Measurements from ENCODE around the gene SMAD7.
A peak's percentile ranks its signal among the peaks of the same experiment; 100 is the strongest.

Gene SMAD7

GRCh38 chr18:48933578-48934414 lies 17.0 kb downstream of the SMAD7 start:
- Histone ChIP-seq H3K4me1 (peaks cover 98 to 100% (median 100%) of the 10 kb centered on the region in 10 experiments), H3K27ac (peak overlapping the region in 10 of 11 experiments; percentile 55 to 82 (median 78); a peak in 19 of 22 replicates)

GRCh38 chr18:48932822-48933510 lies 17.8 kb downstream of the SMAD7 start:
- Histone ChIP-seq H3K9ac (peak overlapping the region in 10 of 11 experiments; percentile 44 to 73 (median 70); a peak in 20 of 22 replicates), H4K20me1 (peaks cover 6 to 97% (median 82%) of the 10 kb centered on the region in 11 experiments; a peak in 17 of 22 replicates), H3K4me3 (peak overlapping the region in 9 of 10 experiments; percentile 1 to 60 (median 35); a peak in 13 of 20 replicates), H3K27me3 (no peaks in the 10 kb centered on the region), H3K4me1 (peaks cover 98 to 100% (median 100%) of the 10 kb centered on the region in 10 experiments), H3K27ac (peak overlapping the region; percentile 13 to 82 (median 77); a peak in 21 of 22 replicates), H3K9me3 (replicated peaks in 1 of 11) (no peaks in the 10 kb centered on the region), H3K36me3 (peaks cover 0 to 19% (median 0%) of the 10 kb centered on the region in 11 experiments; a peak in 7 of 22 replicates), H3K4me2 (peak overlapping the region; percentile 80 to 99 (median 95))
- no peak for TF ChIP-seq Cebpa-rat (IDR thresholded peaks at IDR 0.05)

More at GRCh38 chr18:48933578-48934414, 17.0 kb downstream of the SMAD7 start:
- H4K20me1 ChIP-seq: peaks cover 6 to 97% (median 82%) of the 10 kb centered on the region in 11 experiments; a peak in 18 of 22 replicates
- H3K27me3 ChIP-seq: no peaks in the 10 kb centered on the region
- peak overlapping the region in 7 of 10 experiments; percentile 19 to 60 (median 46); a peak in 10 of 20 replicates for H3K4me3 ChIP-seq
- H3K9ac ChIP-seq: peak overlapping the region in 10 of 11 experiments; percentile 1 to 73 (median 70); a peak in 18 of 22 replicates
- H3K36me3 ChIP-seq: peaks cover 0 to 27% (median 5%) of the 10 kb centered on the region in 11 experiments; a peak in 8 of 22 replicates
- no peak for TF ChIP-seq Cebpa-rat (IDR thresholded peaks at IDR 0.05)
- no peaks in the 10 kb centered on the region for H3K9me3 ChIP-seq (replicated peaks in 1 of 11)
- peak overlapping the region; percentile 80 to 99 (median 95) for H3K4me2 ChIP-seq

DNA sequence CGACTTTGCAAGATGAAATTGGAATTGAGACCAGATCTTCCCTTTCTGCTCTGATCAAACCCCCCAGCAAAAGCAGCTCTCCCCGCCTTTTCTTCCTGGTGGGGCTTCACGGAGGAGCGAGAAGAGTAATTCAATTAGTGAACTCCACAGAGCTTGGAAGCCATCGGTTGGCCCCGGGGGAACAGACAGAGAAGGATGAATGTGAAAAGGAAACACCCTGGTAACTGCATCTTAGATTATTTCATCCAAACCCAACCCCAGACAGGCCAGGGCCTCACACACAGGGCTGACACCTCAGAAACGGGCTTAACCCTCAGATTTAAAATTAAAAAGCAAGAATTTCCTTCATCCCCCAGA lies 18.3 kb downstream of the SMAD7 start:
- Histone ChIP-seq H3K36me3 (peaks cover 0 to 15% (median 0%) of the 10 kb centered on the region in 11 experiments; a peak in 6 of 22 replicates), H3K9ac (peak overlapping the region in 10 of 11 experiments; percentile 44 to 73 (median 70); a peak in 20 of 22 replicates), H3K27ac (peak overlapping the region; percentile 13 to 82 (median 77); a peak in 21 of 22 replicates), H3K27me3 (no peaks in the 10 kb centered on the region), H3K4me1 (peaks cover 98 to 100% (median 100%) of the 10 kb centered on the region in 10 experiments), H3K4me3 (peak overlapping the region in 9 of 10 experiments; percentile 1 to 60 (median 35); a peak in 14 of 20 replicates), H3K4me2 (peak overlapping the region; percentile 80 to 99 (median 95)), H3K9me3 (replicated peaks in 1 of 11) (no peaks in the 10 kb centered on the region), H4K20me1 (peaks cover 3 to 97% (median 82%) of the 10 kb centered on the region in 11 experiments; a peak in 17 of 22 replicates)
- no peak for TF ChIP-seq Cebpa-rat (IDR thresholded peaks at IDR 0.05)

GRCh38 chr18:48931680-48932461 lies 18.9 kb downstream of the SMAD7 start:
- Histone ChIP-seq H3K27me3 (no peaks in the 10 kb centered on the region), H3K27ac (peak overlapping the region; percentile 13 to 82 (median 77); a peak in 21 of 22 replicates), H3K9ac (peak overlapping the region; percentile 31 to 73 (median 70); a peak in 20 of 22 replicates), H3K9me3 (replicated peaks in 1 of 11) (no peaks in the 10 kb centered on the region), H3K36me3 (peaks cover 0 to 16% (median 0%) of the 10 kb centered on the region in 11 experiments; a peak in 3 of 22 replicates), H3K4me3 (peak overlapping the region in 9 of 10 experiments; percentile 1 to 60 (median 35); a peak in 15 of 20 replicates), H4K20me1 (peaks cover 0 to 97% (median 82%) of the 10 kb centered on the region in 11 experiments; a peak in 16 of 22 replicates), H3K4me1 (peaks cover 98 to 100% (median 100%) of the 10 kb centered on the region in 10 experiments), H3K4me2 (peak overlapping the region; percentile 80 to 99 (median 95))
- TF ChIP-seq Cebpa-rat (IDR thresholded peaks at IDR 0.05): no peak

- Histone ChIP-seq H3K9ac (0 out of 22 replicates have a peak overlapping the region, but pooled peaks of 1 of the 11 experiments have one; percentile 70), H3K4me3 (no peak overlapping the region), H3K36me3 (peaks cover 0 to 14% (median 0%) of the 10 kb centered on the region in 11 experiments; a peak in 4 of 22 replicates), H3K9me3 (replicated peaks in 1 of 11) (no peaks in the 10 kb centered on the region), H3K27me3 (no peaks in the 10 kb centered on the region), H3K4me1 (peaks cover 98 to 100% (median 100%) of the 10 kb centered on the region in 10 experiments), H3K27ac (peak overlapping the region in 3 of 11 experiments; percentile 66 to 79 (median 75); a peak in 2 of 22 replicates), H3K4me2 (peak overlapping the region; percentile 82 to 99 (median 95)), H4K20me1 (peaks cover 0 to 97% (median 83%) of the 10 kb centered on the region in 11 experiments; a peak in 15 of 22 replicates)
- TF ChIP-seq Cebpa-rat (IDR thresholded peaks at IDR 0.05): no peak
Observed at GRCh38 chr18:48930926-48931325, 19.8 kb downstream of the SMAD7 start.

GRCh38 chr18:48929941-48930713 lies 20.6 kb downstream of the SMAD7 start:
- no peak overlapping the region for H3K4me3 ChIP-seq
- H3K4me2 ChIP-seq: peak overlapping the region; percentile 82 to 99 (median 95)
- H3K27me3 ChIP-seq: no peaks in the 10 kb centered on the region
- H3K27ac ChIP-seq: peak overlapping the region in 8 of 11 experiments; percentile 14 to 75 (median 69); a peak in 13 of 22 replicates
- peaks cover 98 to 100% (median 100%) of the 10 kb centered on the region in 10 experiments for H3K4me1 ChIP-seq
- no peaks in the 10 kb centered on the region for H3K9me3 ChIP-seq (replicated peaks in 1 of 11)
- peaks cover 0 to 15% (median 0%) of the 10 kb centered on the region in 11 experiments; a peak in 4 of 22 replicates for H3K36me3 ChIP-seq
- peaks cover 0 to 96% (median 79%) of the 10 kb centered on the region in 11 experiments; a peak in 15 of 22 replicates for H4K20me1 ChIP-seq
- peak overlapping the region in 6 of 11 experiments; percentile 29 to 67 (median 56); a peak in 5 of 22 replicates for H3K9ac ChIP-seq
- TF ChIP-seq Cebpa-rat (IDR thresholded peaks at IDR 0.05): no peak

DNA sequence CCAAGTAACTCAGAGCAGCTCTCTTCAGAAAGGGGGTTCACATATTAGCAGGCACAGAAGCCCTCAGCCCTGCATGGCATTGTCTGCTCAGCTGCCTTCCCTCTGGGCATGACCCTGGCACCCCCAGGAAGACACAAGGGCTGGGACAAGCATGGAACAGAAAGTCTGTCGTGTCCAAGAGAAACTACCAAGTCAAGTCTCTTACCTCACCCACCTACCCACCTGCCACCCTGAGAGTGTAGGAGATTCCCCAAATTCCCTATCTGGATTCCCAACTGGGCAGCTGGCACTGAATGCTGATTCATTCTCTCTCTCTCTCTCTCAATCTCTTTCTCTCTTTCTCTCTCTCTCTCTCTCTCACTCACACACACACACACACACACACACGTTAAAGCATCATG lies 21.6 kb downstream of the SMAD7 start:
- Histone ChIP-seq H3K4me3 (peak overlapping the region in 5 of 10 experiments; percentile 5 to 42 (median 12); a peak in 3 of 20 replicates), H4K20me1 (peaks cover 0 to 99% (median 86%) of the 10 kb centered on the region in 11 experiments; a peak in 15 of 22 replicates), H3K27me3 (no peaks in the 10 kb centered on the region), H3K9me3 (replicated peaks in 1 of 11) (no peaks in the 10 kb centered on the region), H3K4me1 (peaks cover 99 to 100% (median 100%) of the 10 kb centered on the region in 10 experiments), H3K27ac (peak overlapping the region; percentile 14 to 75 (median 62); a peak in 21 of 22 replicates), H3K4me2 (peak overlapping the region; percentile 82 to 99 (median 95)), H3K36me3 (peaks cover 0 to 15% (median 0%) of the 10 kb centered on the region in 11 experiments; a peak in 4 of 22 replicates), H3K9ac (peak overlapping the region; percentile 13 to 67 (median 56); a peak in 20 of 22 replicates)
- TF ChIP-seq Cebpa-rat (IDR thresholded peaks at IDR 0.05): no peak

Data from BLaER1 treated with 17β-estradiol and CSF1 and Interleukin-3, amounts not matched to agents 10 nM and 100 nM (cell line).